ENCODE data around the gene MBOAT7.
A peak's percentile ranks its signal among the peaks of the same experiment; 100 is the strongest.

Gene MBOAT7

DNA sequence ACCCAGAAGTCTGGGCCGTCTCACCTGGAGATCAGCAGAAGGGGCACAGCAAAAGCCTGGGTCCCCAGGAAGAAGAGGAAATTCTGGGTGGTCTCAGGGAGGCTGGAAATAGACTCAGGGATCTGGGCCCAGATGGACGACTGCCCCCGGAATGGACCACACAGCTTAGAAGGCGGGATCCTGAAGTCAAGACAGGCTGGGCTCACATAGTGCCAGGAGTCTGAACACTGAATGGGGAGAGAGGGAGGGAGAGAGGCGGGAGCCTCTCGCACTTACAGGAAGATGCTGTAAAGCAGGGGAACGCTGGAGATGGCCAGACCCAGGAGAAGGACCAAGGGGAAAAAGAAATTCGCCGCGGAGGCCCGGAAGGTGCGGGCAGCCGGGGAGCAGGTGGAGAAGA lies 28.5 kb downstream of the MBOAT7 start:
- no peak for DNase-seq

DNA sequence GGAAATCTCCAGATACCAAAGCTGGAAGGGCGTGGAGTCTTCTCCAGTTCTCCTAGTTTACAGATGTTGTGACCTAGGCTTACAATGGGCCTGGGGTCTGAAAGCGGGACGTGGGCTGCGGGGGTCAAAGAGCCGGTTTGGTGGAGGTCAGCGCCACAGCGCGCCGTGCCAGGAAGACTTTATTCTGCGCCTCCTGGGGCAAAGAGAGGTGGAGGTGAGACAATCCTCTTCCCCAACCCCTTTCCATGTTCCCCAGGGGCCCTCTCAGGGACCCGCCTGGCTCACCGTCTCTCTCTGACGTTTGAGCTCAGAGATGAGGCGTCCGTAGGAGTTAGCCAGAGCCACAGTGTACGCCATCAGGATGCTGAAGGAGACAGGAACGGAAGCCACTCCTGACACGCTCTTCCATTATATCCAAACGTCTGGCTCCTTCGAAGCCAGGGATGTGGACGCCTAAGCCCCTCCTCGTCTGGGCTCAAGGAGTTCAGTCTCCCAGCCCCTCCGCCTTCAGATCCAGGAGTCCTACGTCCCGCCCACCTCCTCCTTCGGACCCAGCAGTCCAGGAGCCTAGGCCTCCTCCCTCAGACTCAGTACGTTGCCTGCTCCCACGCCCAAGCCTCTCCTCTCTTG lies 29.1 kb downstream of the MBOAT7 start:
- DNase-seq, result no peak

GRCh38 chr19:54159352-54160181 lies 29.8 kb downstream of the MBOAT7 start, which contains the start of gene LENG1:
TSS of gene LENG1 (minus strand) at chr19:54159721. CDS start at chr19:54159695, 26 bp downstream.
- DNase-seq, result peak; percentile 100

DNA sequence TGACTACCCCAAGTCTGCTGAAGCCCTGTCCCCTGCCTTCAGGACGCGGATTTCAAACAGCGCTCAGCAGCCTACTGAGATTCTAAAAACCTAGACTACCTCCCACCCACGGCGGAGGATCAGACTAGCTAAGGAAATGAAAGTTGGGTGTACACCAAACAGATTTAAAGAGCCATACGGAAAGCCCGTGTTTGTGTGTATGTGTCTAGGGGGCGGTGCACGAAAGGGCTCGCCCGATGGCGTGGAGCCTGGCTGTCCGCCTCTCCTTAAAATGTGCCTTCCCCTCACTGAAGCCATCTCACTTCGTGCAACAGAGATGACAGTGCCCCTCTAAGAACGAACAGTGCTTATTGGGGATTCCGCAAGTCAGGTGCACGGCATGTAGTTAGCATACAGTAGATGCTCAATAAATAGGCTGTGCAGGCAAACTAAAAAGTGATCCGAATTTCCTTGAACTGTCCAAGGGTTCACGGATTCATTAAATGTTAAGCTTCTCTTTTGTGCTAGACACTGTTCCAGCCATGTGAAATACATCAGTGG lies 30.5 kb downstream of the MBOAT7 start:
- DNase-seq, result no peak

DNA sequence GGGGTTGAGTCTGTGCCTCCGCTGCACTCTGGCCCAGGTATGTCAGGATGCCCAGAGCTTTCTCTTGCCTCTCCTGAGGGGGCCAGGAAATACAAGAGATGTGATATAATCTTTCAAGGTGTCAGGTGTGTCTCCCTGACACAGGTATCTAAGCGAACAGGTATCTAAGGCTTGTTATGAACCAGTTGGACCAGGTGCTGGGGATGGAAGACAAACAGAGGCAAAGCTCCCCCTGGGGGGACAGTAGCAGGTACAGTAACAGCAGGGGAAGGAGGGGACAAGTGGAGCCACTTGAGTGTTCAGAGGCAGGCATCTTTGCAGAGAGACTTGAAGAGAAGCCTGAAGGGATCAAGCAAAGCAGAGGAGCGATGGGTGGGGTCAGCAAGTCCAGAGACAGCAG lies 32.4 kb downstream of the MBOAT7 start:
- DNase-seq, result no peak

GRCh38 chr19:54156490-54156889 lies 32.9 kb downstream of the MBOAT7 start:
- DNase-seq, result no peak

GRCh38 chr19:54155694-54156093 lies 33.7 kb downstream of the MBOAT7 start:
- no peak for DNase-seq

GRCh38 chr19:54154603-54155345 lies 34.6 kb downstream of the MBOAT7 start:
- DNase-seq, result no peak

DNA sequence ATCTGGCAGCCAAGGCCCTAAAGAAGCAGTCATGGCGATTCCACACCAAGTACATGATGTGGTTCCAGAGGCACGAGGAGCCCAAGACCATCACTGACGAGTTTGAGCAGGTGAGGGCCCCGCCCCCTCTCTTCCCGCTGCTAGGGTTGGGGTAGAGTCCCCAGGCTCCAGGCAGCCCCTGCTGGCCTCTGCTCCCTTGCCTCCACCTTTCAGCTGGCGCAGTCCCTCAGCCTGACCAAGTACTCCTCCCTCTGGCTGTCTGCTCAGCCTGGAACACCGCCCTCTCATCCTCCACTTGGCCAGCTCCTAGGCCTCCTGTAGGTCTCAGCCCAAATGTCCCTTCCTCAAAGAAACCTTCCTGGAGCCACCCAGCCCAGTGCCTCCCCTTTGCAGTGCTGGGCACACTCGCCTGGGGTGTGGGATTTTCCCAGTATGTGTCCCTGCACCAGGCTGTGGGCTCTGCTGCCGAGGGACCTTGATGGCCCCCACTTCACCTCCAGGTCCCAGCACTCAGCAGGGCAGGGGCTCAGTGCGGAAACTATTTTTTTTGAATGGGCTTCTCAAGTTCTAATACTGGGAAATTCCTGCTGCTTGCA lies 35.6 kb downstream of the MBOAT7 start:
- no peak for DNase-seq

- no peak for DNase-seq
These were observed 36.4 kb downstream of the MBOAT7 start for GRCh38 chr19:54152878-54153524.

DNA sequence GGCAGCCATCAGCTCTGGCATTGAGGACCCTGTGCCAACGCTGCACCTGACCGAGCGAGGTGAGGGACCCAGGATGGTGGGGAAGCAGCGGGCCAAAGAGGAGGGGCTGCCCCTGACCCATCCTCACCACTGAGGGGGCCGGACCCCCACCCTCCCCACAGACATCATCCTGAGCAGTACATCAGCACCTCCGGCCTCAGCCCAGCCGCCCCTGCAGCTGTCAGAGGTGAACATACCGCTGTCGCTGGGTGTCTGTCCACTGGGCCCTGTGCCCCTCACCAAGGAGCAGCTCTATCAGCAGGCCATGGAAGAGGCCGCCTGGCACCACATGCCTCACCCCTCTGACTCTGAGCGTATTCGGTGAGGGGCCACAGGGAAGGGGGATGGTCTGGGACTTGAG lies 37.1 kb downstream of the MBOAT7 start:
- no peak for DNase-seq

DNA sequence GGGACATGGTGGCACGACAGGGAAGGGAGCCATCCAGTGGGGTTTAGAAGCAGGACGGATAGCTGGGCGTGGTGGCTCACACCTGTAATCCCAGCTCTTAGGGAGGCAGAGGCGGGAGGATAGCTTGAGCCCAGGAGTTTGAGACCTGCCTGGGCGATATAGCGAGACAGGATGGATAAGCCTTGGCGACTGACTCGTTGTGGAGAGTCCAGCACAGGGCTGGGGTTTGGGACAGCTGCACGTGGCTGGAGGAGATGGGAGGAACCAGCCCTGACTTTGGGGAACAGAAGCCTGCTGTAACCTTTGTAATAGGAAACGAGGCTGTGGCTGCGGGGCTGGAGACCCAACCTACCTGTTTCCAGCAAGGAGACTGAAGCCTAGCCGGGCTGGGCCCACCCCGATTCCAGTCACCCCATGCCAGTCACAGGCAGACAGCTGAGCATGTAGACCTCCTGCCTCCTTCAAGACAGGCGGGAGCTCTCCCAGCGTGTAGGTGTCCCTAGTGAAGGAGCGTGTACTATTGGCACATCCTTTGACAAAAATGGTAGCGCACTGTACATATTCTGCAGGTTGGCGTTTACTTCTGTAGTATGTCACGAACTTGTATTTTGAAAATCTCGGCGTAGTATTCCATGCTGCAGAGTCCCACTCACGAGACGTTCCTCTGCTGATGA lies 37.9 kb downstream of the MBOAT7 start:
- no peak for DNase-seq

DNA sequence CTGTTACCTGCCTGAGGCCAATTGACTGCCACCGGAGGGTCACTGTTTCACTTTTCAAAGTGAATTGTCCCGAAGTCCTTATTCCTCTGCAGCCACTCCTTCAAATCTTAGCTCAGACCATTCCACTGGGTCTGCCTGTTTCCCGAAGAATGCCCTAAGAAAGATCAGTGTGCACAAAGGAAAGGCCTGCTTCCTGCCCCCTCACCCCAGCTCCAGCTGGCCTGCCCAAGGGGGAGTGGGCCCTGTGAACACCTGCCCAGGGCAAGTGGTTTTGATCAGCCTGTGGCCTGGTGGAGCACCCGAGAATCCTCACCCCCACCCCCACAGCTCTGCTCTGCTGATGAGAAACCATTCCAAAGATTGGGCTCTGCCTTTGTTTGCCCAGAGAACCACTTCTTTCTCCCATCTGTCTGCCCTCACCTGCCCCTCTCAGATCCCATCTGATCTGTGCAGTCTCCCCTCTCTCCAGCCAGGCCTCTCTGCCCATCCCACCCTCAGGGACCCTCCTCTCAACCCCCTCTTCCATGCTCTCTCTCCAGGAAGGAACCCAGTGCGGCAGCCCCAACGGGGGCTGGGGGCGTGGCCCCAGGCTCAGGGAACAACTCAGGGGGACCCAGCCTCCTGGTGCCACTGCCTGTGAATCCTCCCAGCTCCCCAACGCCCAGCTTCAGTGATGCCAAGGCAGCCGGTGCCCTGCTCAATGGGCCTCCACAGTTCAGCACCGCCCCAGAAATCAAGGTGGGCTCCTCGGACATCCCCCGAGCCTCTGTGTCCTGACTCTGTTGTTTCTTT lies 40.2 kb downstream of the MBOAT7 start:
- DNase-seq, result no peak

- DNase-seq, result no peak
These were observed 41.2 kb downstream of the MBOAT7 start for GRCh38 chr19:54148158-54148557.

DNA sequence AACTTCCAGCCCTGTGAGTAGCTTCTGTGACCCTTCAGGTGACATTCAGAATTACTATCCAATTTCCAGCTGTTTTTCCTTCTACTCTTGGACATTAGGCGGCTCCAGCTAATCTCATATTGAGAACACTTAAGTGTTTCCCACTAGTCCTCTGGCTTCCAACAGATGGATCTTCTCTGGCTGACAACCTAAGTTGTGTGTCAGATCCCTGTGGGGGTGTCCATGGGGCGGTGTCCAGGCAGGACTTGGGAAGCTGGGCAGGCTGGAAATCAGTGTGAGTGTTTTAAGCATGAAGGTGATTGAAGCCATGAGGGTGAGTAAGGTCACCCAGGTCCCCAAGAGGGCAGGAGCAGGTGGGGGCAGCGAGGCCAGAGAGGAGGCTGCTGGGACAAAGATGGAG lies 41.7 kb downstream of the MBOAT7 start:
- no peak for DNase-seq

- DNase-seq, result no peak
These were observed 43.7 kb downstream of the MBOAT7 start for GRCh38 chr19:54145541-54146158.

- no peak for DNase-seq
These were observed 47.1 kb downstream of the MBOAT7 start for GRCh38 chr19:54142166-54142780.

DNA sequence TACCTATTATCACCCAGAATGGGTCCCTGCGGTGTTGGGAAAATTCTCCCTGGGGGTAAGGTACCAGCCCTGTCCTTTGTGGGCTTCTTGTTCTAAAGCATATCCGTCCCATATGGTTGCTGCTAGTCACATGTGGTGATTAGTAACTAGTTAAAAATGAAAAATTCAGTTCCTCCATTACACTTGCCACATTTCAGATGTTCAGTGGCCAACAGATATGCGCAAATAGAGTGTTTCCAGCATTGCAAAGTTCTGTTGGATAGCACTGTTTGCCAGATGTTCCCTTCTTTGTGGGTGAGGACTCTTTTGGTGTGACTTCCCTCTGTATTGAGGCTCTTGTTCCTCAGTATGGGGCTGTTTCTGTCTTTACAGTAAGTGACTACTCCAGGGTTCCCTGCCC lies 48.0 kb downstream of the MBOAT7 start:
- no peak for DNase-seq

GRCh38 chr19:54138489-54139256 lies 50.7 kb downstream of the MBOAT7 start:
- no peak for DNase-seq
